ENCODE results near the gene SYTL4.

DNA sequence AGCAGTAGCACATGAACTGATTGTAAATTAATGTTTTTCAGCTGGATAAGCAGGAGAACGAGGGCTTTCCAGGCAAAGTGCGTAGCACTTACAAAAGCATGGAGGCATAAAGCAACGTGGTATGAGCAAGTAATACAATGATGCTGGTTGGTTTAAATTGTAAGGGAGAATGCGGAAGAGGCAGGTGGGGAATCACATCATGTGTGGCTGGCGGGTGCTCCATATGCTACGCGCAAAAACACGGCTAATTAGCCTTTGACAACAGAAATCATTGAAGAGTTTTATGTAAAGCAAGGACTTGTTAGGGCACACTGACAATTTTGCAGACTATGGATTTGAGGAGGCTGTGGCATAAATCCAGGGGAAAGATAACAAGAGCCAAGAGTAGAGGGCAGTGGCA, 14.6 kb downstream of the SYTL4 start:
- TF ChIP-seq TAF1 (IDR thresholded peaks at IDR 0.05; ENCODE audit: low read depth, low read length), result no peak
- TF ChIP-seq EZH2 (IDR thresholded peaks at IDR 0.05; ENCODE audit: low read depth, low read length, severe bottlenecking), result no peak
- TF ChIP-seq, protein P1, sequence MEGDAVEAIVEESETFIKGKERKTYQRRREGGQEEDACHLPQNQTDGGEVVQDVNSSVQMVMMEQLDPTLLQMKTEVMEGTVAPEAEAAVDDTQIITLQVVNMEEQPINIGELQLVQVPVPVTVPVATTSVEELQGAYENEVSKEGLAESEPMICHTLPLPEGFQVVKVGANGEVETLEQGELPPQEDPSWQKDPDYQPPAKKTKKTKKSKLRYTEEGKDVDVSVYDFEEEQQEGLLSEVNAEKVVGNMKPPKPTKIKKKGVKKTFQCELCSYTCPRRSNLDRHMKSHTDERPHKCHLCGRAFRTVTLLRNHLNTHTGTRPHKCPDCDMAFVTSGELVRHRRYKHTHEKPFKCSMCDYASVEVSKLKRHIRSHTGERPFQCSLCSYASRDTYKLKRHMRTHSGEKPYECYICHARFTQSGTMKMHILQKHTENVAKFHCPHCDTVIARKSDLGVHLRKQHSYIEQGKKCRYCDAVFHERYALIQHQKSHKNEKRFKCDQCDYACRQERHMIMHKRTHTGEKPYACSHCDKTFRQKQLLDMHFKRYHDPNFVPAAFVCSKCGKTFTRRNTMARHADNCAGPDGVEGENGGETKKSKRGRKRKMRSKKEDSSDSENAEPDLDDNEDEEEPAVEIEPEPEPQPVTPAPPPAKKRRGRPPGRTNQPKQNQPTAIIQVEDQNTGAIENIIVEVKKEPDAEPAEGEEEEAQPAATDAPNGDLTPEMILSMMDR (IDR thresholded peaks at IDR 0.05; ENCODE audit: control extremely low read depth in 1 of 3, insufficient read depth in 1 of 3, low read depth in 1 of 3, low read length in 3 of 3), result no peak
- no peak for TF ChIP-seq FOSL1 (IDR thresholded peaks at IDR 0.05; ENCODE audit: insufficient read depth, low read depth, low read length)
- TF ChIP-seq POLR2A (IDR thresholded peaks at IDR 0.05; ENCODE audit: control extremely low read depth in 1 of 2, low read depth in 2 of 2, low read length in 2 of 2), result no peak
- TF ChIP-seq, protein P2, sequence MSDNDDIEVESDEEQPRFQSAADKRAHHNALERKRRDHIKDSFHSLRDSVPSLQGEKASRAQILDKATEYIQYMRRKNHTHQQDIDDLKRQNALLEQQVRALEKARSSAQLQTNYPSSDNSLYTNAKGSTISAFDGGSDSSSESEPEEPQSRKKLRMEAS (IDR thresholded peaks at IDR 0.05), result no peak
- TF ChIP-seq SP2 (IDR thresholded peaks at IDR 0.05; ENCODE audit: low read length), result no peak
- TF ChIP-seq BACH1 (IDR thresholded peaks at IDR 0.05; ENCODE audit: low read length), result no peak
- TF ChIP-seq SIN3A (conservative IDR thresholded peaks at IDR 0.05 in 1 of 2, IDR thresholded peaks at IDR 0.05 in 1 of 2; ENCODE audit: low read depth in 1 of 2, low read length in 2 of 2), result no peak
- no peak for TF ChIP-seq TBP (IDR thresholded peaks at IDR 0.05; ENCODE audit: low read depth, low read length)
- TF ChIP-seq POLR2AphosphoS5 (IDR thresholded peaks at IDR 0.05; ENCODE audit: low read depth, low read length), result no peak
- TF ChIP-seq, protein P3, sequence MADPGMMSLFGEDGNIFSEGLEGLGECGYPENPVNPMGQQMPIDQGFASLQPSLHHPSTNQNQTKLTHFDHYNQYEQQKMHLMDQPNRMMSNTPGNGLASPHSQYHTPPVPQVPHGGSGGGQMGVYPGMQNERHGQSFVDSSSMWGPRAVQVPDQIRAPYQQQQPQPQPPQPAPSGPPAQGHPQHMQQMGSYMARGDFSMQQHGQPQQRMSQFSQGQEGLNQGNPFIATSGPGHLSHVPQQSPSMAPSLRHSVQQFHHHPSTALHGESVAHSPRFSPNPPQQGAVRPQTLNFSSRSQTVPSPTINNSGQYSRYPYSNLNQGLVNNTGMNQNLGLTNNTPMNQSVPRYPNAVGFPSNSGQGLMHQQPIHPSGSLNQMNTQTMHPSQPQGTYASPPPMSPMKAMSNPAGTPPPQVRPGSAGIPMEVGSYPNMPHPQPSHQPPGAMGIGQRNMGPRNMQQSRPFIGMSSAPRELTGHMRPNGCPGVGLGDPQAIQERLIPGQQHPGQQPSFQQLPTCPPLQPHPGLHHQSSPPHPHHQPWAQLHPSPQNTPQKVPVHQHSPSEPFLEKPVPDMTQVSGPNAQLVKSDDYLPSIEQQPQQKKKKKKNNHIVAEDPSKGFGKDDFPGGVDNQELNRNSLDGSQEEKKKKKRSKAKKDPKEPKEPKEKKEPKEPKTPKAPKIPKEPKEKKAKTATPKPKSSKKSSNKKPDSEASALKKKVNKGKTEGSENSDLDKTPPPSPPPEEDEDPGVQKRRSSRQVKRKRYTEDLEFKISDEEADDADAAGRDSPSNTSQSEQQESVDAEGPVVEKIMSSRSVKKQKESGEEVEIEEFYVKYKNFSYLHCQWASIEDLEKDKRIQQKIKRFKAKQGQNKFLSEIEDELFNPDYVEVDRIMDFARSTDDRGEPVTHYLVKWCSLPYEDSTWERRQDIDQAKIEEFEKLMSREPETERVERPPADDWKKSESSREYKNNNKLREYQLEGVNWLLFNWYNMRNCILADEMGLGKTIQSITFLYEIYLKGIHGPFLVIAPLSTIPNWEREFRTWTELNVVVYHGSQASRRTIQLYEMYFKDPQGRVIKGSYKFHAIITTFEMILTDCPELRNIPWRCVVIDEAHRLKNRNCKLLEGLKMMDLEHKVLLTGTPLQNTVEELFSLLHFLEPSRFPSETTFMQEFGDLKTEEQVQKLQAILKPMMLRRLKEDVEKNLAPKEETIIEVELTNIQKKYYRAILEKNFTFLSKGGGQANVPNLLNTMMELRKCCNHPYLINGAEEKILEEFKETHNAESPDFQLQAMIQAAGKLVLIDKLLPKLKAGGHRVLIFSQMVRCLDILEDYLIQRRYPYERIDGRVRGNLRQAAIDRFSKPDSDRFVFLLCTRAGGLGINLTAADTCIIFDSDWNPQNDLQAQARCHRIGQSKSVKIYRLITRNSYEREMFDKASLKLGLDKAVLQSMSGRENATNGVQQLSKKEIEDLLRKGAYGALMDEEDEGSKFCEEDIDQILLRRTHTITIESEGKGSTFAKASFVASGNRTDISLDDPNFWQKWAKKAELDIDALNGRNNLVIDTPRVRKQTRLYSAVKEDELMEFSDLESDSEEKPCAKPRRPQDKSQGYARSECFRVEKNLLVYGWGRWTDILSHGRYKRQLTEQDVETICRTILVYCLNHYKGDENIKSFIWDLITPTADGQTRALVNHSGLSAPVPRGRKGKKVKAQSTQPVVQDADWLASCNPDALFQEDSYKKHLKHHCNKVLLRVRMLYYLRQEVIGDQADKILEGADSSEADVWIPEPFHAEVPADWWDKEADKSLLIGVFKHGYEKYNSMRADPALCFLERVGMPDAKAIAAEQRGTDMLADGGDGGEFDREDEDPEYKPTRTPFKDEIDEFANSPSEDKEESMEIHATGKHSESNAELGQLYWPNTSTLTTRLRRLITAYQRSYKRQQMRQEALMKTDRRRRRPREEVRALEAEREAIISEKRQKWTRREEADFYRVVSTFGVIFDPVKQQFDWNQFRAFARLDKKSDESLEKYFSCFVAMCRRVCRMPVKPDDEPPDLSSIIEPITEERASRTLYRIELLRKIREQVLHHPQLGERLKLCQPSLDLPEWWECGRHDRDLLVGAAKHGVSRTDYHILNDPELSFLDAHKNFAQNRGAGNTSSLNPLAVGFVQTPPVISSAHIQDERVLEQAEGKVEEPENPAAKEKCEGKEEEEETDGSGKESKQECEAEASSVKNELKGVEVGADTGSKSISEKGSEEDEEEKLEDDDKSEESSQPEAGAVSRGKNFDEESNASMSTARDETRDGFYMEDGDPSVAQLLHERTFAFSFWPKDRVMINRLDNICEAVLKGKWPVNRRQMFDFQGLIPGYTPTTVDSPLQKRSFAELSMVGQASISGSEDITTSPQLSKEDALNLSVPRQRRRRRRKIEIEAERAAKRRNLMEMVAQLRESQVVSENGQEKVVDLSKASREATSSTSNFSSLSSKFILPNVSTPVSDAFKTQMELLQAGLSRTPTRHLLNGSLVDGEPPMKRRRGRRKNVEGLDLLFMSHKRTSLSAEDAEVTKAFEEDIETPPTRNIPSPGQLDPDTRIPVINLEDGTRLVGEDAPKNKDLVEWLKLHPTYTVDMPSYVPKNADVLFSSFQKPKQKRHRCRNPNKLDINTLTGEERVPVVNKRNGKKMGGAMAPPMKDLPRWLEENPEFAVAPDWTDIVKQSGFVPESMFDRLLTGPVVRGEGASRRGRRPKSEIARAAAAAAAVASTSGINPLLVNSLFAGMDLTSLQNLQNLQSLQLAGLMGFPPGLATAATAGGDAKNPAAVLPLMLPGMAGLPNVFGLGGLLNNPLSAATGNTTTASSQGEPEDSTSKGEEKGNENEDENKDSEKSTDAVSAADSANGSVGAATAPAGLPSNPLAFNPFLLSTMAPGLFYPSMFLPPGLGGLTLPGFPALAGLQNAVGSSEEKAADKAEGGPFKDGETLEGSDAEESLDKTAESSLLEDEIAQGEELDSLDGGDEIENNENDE (IDR thresholded peaks at IDR 0.05; ENCODE audit: insufficient replicate concordance, low read length), result no peak
- TF ChIP-seq GTF2F1 (IDR thresholded peaks at IDR 0.05; ENCODE audit: borderline replicate concordance, low read depth, low read length), result no peak
- TF ChIP-seq KDM1A (IDR thresholded peaks at IDR 0.05; ENCODE audit: borderline replicate concordance, low read length), result no peak
